ENCODE data around the gene ARPC1B. TPM values are rescaled to one million over a fixed set of nuclear protein-coding genes. Genes with fewer than 3 reads are reported as not detected.

The ARPC1B gene
- total and polyA plus RNA-seq, 9 of the 15 experiments (the other 6 are each of a cell fraction or from before 2014, with no cell fraction given): 6.7 to 357 (median 211) TPM

GRCh38 chr7:99410635-99411034, 36.1 kb downstream of the ARPC1B start:
- intact Hi-C loops (cut with micrococcal nuclease): no loop called here
- CTCF ChIA-PET (ENCODE audit: low intra/inter-chr PET ratio): no interaction called here
- WGBS (ENCODE audit: insufficient coverage, low coverage, missing lambda C conversion rate): 98% methylated on average over 2 of the region's 2 CpGs

More at GRCh38 chr7:99410635-99411034, 36.1 kb downstream of the ARPC1B start:
- H2AFZ ChIP-seq (ENCODE audit: low read depth, low read length): no peak overlapping the region
- H3K4me2 ChIP-seq (ENCODE audit: insufficient read depth, low read length): no peak overlapping the region
- FAIRE-seq: no peak
- peaks cover 75% of the 10 kb centered on the region for H3K36me3 ChIP-seq (ENCODE audit: control insufficient read depth, insufficient read depth, low read length)
- TF ChIP-seq PCBP1 (IDR thresholded peaks at IDR 0.05; ENCODE audit: low read depth, low read length, poor library complexity, severe bottlenecking) (no peak), POLR2AphosphoS2 (IDR thresholded peaks at IDR 0.05; ENCODE audit: low read length) (no peak), RBM25 (IDR thresholded peaks at IDR 0.05; ENCODE audit: low read depth, low read length, severe bottlenecking) (peak; percentile 73), HEY1 (CRISPR knock-in tag; IDR thresholded peaks at IDR 0.05; ENCODE audit: borderline replicate concordance) (no peak), ZNF140 (CRISPR knock-in tag; IDR thresholded peaks at IDR 0.05) (no peak), TAF1 (IDR thresholded peaks at IDR 0.05; ENCODE audit: control insufficient read depth, extremely low read depth, insufficient read depth, low read length, severe bottlenecking) (no peak), SP1 (CRISPR knock-in tag; IDR thresholded peaks at IDR 0.05) (peak; percentile 48; the same call in 1 of the 2 replicates), HSF4 (CRISPR knock-in tag; IDR thresholded peaks at IDR 0.05; ENCODE audit: borderline replicate concordance) (no peak), BCOR (IDR thresholded peaks at IDR 0.05) (peak; percentile 35; the same call in 1 of the 2 replicates), SRSF9 (IDR thresholded peaks at IDR 0.05; ENCODE audit: borderline replicate concordance, low read depth, low read length) (no peak), ESRRA (IDR thresholded peaks at IDR 0.05; ENCODE audit: borderline replicate concordance, low read depth) (peak; percentile 47; the same call in 1 of the 2 replicates), SREBF2 (CRISPR knock-in tag; IDR thresholded peaks at IDR 0.05) (0 out of 2 replicates have a peak, but pooled peaks have one; percentile 29)
- TF ChIP-seq, protein P1, sequence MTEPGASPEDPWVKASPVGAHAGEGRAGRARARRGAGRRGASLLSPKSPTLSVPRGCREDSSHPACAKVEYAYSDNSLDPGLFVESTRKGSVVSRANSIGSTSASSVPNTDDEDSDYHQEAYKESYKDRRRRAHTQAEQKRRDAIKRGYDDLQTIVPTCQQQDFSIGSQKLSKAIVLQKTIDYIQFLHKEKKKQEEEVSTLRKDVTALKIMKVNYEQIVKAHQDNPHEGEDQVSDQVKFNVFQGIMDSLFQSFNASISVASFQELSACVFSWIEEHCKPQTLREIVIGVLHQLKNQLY (CRISPR knock-in tag; conservative IDR thresholded peaks at IDR 0.05): no peak
- no peak overlapping the region; the same call in 2 of the 3 replicates for H3K27ac ChIP-seq (ENCODE audit: extremely low read depth, low read depth, low read length)
- no peak overlapping the region for H3K4me3 ChIP-seq
- no peaks in the 10 kb centered on the region for H3K27me3 ChIP-seq (ENCODE audit: control insufficient read depth in 2 of 2, insufficient read depth in 2 of 2, low read length in 2 of 2)
- H4K20me1 ChIP-seq (replicated peaks; ENCODE audit: control insufficient read depth, insufficient read depth, low read length): peaks cover 24% of the 10 kb centered on the region
- peaks cover 14 to 20% of the 10 kb centered on the region in 2 experiments; a peak in 4 of 5 replicates for H3K4me1 ChIP-seq (replicated peaks in 1 of 2; ENCODE audit: control insufficient read depth in 2 of 2, insufficient read depth in 2 of 2, low read length in 2 of 2)
- no peaks in the 10 kb centered on the region for H3K9me3 ChIP-seq (replicated peaks; ENCODE audit: control insufficient read depth, insufficient read depth, low read depth, low read length)
- H3K9ac ChIP-seq (ENCODE audit: insufficient read depth in 1 of 2, low read depth in 2 of 2, low read length in 2 of 2): 0 out of 4 replicates have a peak overlapping the region, but pooled peaks of 1 of the 2 experiments have one; percentile 100
- DNase-seq (ENCODE audit: extremely low read depth in 1 of 4, low spot score in 3 of 4): no peak
- peaks cover 61% of the 10 kb centered on the region for H3K79me2 ChIP-seq (ENCODE audit: control insufficient read depth, insufficient read depth, low read length)
- H3K9me1 ChIP-seq (ENCODE audit: control insufficient read depth, insufficient read depth, low read length): no peaks in the 10 kb centered on the region
- in situ Hi-C loops (cut with MboI): no loop called here
- ATAC-seq: no peak
- no TSS peak for BruUV-seq (replicated peaks)
- POLR2A ChIA-PET: interaction anchor here (1.4 to 3.1 kb wide), 3 partner anchors 9 to 15 kb away, joined by 7 to 53 read pairs (median 12); no protein-coding TSS in a partner anchor

All from K562 (cell line).